IPS-11a (cell line): ENCODE measurements around the gene SCAF8.

Experiments used
- H3K4me3 ChIP-seq: one replicate; pipeline ENCODE4 v1.5.1; 2013; ENCODE audit warnings: low read depth, low read length, control low read depth

Gene SCAF8

GRCh38 chr6:154824076-154824475 lies 90.9 kb downstream of the SCAF8 start:
- no peak overlapping the region for H3K4me3 ChIP-seq

DNA sequence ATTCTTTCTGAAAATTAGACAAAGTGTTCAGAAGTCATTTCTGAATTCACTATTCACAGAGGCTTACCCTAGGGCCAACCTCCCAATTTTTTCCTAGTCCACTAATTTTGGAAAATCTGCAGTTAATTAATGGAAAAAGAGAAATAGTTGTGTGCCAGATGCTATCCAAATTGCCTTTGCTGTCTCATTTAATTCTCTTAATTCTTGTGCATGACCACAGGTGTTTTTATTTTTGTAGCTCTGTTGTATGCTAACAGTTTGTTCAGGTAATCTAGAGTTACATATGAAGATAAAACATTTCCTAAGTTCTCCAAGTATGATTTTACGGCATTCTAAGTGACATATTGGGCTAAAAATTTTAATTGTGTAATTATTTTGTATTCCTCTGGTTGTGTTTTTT lies 96.8 kb downstream of the SCAF8 start:
- H3K4me3 ChIP-seq = no peak overlapping the region

DNA sequence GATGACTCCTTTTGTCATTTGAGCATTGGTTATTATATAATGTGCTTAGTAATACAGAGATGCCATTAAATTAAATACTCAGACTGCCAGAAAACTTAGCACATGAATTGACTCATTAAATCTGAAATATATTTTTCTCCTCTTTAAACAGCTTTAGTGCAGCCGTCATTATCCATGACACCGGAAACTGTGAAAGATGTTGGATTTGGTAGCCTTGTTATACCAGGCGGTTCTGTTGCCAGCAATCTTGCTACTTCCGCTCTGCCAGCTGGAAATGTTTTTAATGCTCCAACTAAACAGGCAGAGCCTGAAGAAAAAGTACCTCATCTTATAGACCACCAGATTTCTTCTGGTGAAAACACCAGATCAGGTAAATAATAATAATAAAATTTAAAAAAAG lies 97.6 kb downstream of the SCAF8 start:
- H3K4me3 ChIP-seq = no peak overlapping the region

DNA sequence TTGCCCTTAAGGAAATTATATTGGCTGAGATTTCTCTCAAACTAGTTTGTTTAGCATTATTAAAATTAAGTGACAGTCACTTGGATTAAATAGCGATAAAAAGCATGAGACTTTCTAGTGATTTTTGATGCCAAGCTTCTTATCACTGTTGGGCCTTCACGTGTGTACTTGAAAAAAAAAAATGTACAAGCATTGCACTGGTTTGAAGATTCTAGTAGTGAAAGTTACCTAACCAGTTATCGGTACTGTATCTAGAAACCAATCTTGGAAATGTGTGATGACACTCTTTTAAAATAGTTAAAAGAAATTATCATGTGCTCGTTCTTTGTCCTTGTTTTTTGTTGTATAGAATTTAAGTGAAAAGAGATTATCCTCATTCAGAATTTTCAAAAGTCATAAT lies 102.1 kb downstream of the SCAF8 start:
- no peak overlapping the region for H3K4me3 ChIP-seq

DNA sequence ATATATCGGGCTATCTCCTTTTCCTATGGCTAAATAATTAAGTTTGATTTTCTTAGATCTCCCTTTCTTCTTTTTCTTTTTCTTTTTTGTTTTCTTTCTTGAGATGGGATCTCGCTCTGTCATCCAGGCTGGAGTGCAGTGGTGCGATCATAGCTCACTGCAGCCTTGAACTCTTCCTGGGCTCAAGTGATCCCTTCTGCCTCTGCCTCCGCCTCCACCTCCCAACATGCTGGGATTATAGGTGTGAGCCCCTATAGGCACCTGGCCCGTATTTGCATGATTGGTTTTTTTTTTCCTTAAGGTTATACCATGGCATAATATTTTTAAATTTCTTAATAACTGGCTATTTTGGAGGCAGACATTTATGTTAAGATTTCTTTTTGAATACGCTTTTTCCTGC lies 106.3 kb downstream of the SCAF8 start:
- no peak overlapping the region for H3K4me3 ChIP-seq

GRCh38 chr6:154840363-154840762 lies 107.1 kb downstream of the SCAF8 start:
- no peak overlapping the region for H3K4me3 ChIP-seq

GRCh38 chr6:154841109-154841508 lies 107.9 kb downstream of the SCAF8 start:
- H3K4me3 ChIP-seq = no peak overlapping the region

DNA sequence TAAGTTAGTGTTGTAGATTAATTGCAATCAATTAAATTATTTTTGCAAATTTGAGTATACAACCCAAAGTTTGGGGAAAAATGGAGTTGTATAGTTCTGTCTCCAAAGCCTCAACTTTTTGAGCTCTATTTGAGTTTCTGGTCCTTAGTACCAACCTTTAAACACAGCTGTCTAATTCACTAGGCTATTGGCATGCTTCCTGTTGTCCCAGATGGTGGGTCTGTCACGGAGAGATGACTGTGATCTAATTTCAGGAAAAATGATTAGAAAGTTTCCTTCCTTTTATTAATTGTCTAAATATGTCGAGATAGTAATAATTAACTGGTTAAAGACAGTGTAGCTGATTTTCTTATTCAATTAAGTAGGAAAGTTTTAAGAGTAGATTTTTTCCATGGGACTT lies 109.6 kb downstream of the SCAF8 start:
- no peak overlapping the region for H3K4me3 ChIP-seq

DNA sequence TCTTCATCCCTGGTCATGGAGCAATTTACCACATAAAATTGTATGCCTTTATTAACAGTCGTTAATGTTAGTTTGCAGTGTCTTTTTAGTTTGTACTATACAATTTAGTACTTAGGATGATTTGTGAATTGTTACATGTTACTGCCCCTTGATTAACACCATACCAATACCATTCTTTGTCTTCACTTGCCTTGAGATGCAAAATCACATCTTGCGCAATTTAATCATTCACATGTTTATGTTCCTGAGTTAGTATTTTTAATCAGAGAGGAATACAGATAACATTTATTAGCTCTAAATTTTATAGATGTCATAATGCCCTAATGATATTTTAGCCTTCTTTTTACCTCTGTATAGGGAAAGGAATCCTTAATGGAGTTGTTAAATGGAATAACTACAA lies 114.1 kb downstream of the SCAF8 start:
- H3K4me3 ChIP-seq = no peak overlapping the region

DNA sequence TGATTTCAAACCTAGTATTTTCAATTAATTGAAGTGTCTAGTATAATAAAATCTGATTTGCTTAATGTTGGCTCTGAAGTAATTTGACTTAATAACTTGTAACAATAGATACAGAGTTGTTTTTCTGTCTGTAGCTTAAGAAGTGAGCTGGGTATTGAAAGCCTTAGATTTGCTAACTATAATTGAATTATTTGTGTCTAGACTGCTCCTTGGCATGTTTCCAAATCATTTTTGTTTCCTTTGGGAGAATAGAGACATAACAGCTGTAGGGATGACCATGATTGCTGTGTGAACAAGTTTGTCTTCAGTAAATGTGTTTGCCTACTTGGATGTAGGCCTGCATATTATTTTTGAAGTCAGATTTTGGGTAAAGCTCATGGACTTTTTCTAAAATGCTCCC lies 115.4 kb downstream of the SCAF8 start:
- no peak overlapping the region for H3K4me3 ChIP-seq

DNA sequence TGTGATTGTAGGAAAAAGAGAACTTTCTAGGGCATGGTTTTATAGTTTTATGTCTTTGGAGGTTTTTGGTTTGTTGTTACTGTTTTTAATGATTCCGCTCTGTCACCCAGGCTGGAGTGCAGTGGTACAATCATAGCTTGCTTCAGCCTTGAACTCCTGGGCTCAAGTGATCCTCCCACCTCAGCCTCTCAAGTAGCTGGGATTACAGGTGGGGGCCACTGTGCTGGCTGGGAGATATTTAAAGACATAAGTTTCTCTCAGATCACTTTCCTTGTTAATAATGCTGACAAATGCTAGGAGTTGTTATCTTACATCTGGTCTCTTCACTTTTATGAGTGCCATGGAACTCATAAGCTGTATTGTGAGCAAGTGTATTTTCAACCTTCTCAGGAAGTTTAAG lies 116.3 kb downstream of the SCAF8 start:
- no peak overlapping the region for H3K4me3 ChIP-seq

GRCh38 chr6:154852687-154853086 lies 119.5 kb downstream of the SCAF8 start:
- H3K4me3 ChIP-seq = no peak overlapping the region

DNA sequence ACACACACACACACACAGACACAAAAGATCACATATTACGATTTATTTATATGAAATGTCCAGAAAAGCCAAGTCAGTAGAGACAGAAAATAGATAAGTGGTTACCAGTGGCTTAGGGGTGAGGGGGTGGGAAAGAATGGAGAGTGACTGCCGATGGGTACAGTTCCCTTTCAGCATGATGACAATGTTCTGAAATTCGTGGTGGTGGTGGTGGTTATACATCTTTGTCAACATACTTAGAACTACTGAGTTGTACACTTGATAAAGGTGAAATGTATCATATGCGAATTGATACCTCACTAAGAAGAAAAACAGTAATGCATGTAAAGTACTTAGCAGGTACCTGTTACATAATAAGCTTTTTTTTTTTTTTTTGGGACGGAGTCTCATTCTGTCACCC lies 124.3 kb downstream of the SCAF8 start:
- no peak overlapping the region for H3K4me3 ChIP-seq

DNA sequence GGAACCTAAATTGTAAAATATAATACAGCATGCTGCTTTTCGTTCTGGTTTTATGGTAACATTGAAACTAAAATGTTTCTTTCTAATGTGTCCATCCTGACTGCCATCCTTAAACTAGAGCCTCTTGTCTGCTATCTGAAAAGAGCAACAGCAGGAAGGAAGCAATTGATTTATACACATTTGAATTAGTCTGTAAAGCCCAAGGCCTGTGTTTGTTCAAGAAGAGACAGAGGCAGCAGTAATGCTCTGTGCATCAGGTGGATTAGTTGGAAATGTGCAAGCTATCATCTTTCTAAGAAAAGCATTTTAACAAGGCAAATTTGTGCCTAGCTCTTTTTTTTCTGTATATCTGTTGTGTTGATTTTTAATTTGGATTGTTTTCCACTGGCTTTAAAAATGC lies 128.6 kb downstream of the SCAF8 start:
- H3K4me3 ChIP-seq = no peak overlapping the region

DNA sequence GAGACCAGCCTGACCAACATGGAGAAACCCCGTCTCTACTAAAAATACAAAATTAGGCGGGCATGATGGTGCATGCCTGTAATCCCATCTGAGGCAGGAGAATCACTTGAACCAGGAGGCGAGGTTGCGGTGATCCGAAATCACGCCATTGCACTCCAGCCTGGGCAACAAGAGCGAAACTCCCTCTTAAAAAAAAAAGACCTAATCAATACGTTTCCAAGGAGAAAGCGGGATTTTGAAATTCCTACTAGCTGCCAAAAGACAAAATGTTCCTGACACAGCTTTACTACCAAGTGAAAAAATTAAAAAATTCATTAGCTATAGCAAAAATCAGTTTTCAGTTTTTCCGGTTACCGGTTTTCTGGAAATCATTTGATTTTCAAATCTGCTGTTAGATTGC lies 129.3 kb downstream of the SCAF8 start:
- no peak overlapping the region for H3K4me3 ChIP-seq

DNA sequence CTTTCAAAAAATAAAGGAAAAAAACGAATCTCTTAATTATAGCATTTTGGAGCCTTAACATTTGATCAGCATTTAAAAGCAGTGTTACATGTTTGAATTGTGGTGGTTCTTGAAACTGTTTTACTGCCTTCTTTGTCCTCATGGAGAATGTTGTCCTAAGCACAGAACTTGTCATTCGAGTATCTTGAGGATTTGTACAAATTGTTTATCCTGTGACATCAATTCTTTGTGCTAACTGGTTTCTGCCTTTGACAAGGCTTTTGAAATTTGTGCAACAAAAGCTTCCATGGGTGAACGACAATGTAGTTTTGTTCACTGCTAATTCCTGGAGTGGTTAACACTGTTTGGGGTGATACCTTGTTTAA lies 130.8 kb downstream of the SCAF8 start:
- H3K4me3 ChIP-seq = no peak overlapping the region

DNA sequence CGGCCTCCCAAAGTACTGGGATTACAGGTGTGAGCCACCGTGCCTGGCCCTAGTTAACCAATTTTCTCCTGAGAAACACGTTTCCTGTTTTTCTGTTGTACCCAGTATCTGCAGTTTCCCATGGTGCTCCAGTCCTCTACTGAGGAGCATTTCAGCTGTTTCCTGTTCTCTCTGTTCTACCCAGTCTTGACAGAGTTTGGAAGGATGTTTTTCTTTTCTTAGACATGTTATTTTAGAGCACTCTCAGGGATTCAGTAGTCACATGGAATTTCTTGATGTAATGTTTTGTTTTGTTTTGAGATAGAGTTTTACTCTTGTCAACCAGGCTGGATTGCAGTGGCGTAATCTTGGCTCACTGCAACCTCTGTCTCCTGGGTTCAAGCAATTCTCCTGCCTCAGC lies 132.1 kb downstream of the SCAF8 start:
- no peak overlapping the region for H3K4me3 ChIP-seq

DNA sequence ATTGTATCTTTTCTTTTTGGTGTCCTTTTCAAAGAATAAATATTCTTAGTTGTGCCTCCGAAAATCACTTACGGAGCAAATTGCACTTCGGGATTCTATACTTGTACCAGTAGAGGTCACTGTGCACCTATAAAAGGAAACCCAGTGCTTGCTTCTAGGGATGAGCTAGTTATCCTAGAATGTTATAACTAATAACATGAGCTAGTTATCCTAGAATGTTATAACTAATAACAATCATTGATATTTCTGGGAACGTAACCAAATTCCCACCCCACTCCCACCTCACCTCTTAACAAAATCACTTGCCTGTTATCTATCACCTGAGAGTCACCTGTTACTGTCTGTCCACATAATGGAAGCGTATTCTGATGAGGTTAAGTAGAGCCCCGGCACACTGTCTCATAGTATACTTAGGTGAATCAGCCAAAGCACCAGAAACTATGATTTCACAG lies 135.0 kb downstream of the SCAF8 start:
- H3K4me3 ChIP-seq = no peak overlapping the region

- H3K4me3 ChIP-seq = no peak overlapping the region
Observed at GRCh38 chr6:154872542-154873114, 139.4 kb downstream of the SCAF8 start.

- no peak overlapping the region for H3K4me3 ChIP-seq
Observed at GRCh38 chr6:154873546-154873945, 140.3 kb downstream of the SCAF8 start.

- no peak overlapping the region for H3K4me3 ChIP-seq
Observed at GRCh38 chr6:154874773-154875592, 141.8 kb downstream of the SCAF8 start.

DNA sequence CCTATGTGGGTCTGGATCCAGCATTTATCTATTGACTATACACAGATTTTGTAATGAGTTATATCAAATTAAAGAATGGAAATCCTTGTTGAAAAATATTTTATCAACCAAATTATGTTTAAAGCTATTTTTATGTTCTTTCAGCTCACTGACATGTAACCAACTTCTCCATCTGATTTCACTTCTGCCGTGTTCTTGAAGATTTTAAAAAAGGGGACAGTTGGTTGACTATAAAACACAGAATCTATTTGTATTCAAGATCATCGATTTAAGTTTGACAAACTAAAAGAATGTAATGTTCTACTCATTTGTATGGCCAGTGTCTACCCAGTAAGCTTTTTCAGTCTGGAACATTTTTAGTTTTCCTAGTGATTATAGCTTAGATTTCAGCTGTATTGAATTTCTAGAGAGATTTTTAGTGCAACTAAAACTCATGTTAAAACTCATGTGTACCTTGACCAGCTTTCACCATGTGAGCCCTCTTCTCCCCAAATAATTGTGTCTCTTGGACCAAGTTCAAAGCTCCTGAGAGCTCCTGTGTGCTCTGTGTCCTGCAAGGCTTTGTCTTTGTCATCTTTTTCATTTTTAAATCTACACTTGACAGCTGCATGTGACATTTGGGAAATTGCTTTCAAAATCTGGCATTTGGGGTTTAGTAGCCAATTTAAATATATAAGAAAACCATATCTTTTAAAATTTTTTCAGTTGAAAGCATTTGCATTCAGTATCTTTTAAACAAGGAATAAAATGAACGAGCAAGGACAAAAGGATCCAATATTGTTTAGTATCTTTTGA lies 143.5 kb downstream of the SCAF8 start:
- no peak overlapping the region for H3K4me3 ChIP-seq
